GM12878 (cell line): ENCODE measurements around the gene ATP5F1A. TPM values are rescaled to one million over a fixed set of nuclear protein-coding genes. Genes with fewer than 3 reads are reported as not detected.

Experiments
- ATAC-seq: fragments of 200-7000 bp; cut with Tn5 transposase; 3 replicates; pipeline ENCODE4 v1.9.1; 2020; ENCODE audit warnings: mild to moderate bottlenecking, moderate library complexity
- BruUV-seq: library from RNA; stranded (reverse); fragments of 400-500 nt; replicated peaks from 2 replicates; lab custom pipeline; 2021; lab: Mats Ljungman, UMichigan
- CTCF ChIA-PET: fragments of 300-600 bp; sonication (Branson Sonifier 250); formaldehyde crosslinking; extraction: SDS; loops from one replicate; lab custom pipeline; 2021; ENCODE audit warnings: inconsistent platforms; lab: Yijun Ruan, JAX
- POLR2A ChIA-PET: fragments of 350-600 bp; formaldehyde crosslinking; extraction: SDS; loops from one replicate; lab custom pipeline; 2021; ENCODE audit warnings: inconsistent platforms; lab: Charles Lee
- RAD21 ChIA-PET: fragments of 300-600 bp; sonication (Branson Sonifier 250); formaldehyde crosslinking; loops from one replicate; lab custom pipeline; 2023; ENCODE audit warnings: antibody characterized with exemption; ENCODE audit not compliant: unreplicated experiment; lab: Charles Lee
- SMC1A ChIA-PET: fragments of 300-600 bp; sonication (Branson Sonifier 250); formaldehyde crosslinking; loops from one replicate; lab custom pipeline; 2023; ENCODE audit not compliant: unreplicated experiment, uncharacterized antibody; lab: Charles Lee
- DNase-seq: peaks from one replicate; pipeline ENCODE4 v3.0.0-alpha.2; 2011; ENCODE audit warnings: low read depth, low spot score
- FAIRE-seq: peaks from 3 replicates; lab custom pipeline; 2011; peaks lifted over from hg19 to GRCh38; lab: Jason Lieb, UNC
- H2AFZ ChIP-seq: 2 replicates; pipeline ENCODE4 v1.6.0; 2011; ENCODE audit warnings: low read depth, low read length, control low read depth; ENCODE audit not compliant: control insufficient read depth
- H3K27ac ChIP-seq: 2 replicates; pipeline ENCODE4 v1.5.1; 2011; ENCODE audit warnings: control low read depth; ENCODE audit not compliant: control insufficient read depth, insufficient read depth
- H3K27me3 ChIP-seq, 2 experiments: replicated peaks in 1 of 2; 2 replicates each; pipeline versions ENCODE4 v1.6.0 to v1.6.1; 2011; ENCODE audit warnings: low read length in 1 of 2; ENCODE audit not compliant: control insufficient read depth in 2 of 2, insufficient read depth in 2 of 2
- H3K36me3 ChIP-seq, 2 experiments: 2 replicates each; pipeline ENCODE4 v1.5.1; 2011; ENCODE audit warnings: low read length in 1 of 2; ENCODE audit not compliant: control insufficient read depth in 2 of 2, insufficient read depth in 2 of 2
- H3K4me1 ChIP-seq: 2 replicates; pipeline ENCODE4 v1.6.1; 2011; ENCODE audit warnings: mild to moderate bottlenecking, low read length, moderate library complexity, mixed read lengths; ENCODE audit not compliant: control insufficient read depth, insufficient read depth
- H3K4me2 ChIP-seq: 2 replicates; pipeline ENCODE4 v1.6.0; 2011; ENCODE audit warnings: control low read depth; ENCODE audit not compliant: control insufficient read depth, insufficient read depth
- H3K4me3 ChIP-seq: fragments of 200-600 bp; sonication (generic); 2 replicates; pipeline ENCODE4 v1.5.1; 2016
- H3K79me2 ChIP-seq: 2 replicates; pipeline ENCODE4 v1.6.0; 2011; ENCODE audit warnings: low read length; ENCODE audit not compliant: control insufficient read depth, insufficient read depth
- H3K9ac ChIP-seq: 2 replicates; pipeline ENCODE4 v1.8.0; 2011; ENCODE audit warnings: low read length, control low read depth, mixed read lengths; ENCODE audit not compliant: control insufficient read depth, insufficient read depth
- H3K9me3 ChIP-seq: replicated peaks from 3 replicates; pipeline ENCODE4 v1.5.1; 2011; ENCODE audit warnings: mild to moderate bottlenecking, low read length; ENCODE audit not compliant: control insufficient read depth, insufficient read depth
- H4K20me1 ChIP-seq: 2 replicates; pipeline ENCODE4 v1.6.0; 2011; ENCODE audit not compliant: control insufficient read depth, insufficient read depth
- CBX3 ChIP-seq: fragments of 200-600 bp; sonication (generic); IDR thresholded peaks from 2 replicates; pipeline ENCODE4 v1.6.1; 2016; ENCODE audit warnings: low read depth, borderline replicate concordance
- CHD1 ChIP-seq: IDR thresholded peaks from 2 replicates; pipeline ENCODE4 v1.6.1; 2012; ENCODE audit warnings: low read depth, low read length, improper control_type of control experiment
- EED ChIP-seq: sonication (generic); IDR thresholded peaks from 2 replicates; pipeline ENCODE4 v1.6.1; 2016; ENCODE audit warnings: antibody characterized with exemption, low read depth
- RUNX3 ChIP-seq: IDR thresholded peaks from 2 replicates; pipeline ENCODE4 v1.6.1; 2012; ENCODE audit warnings: low read length, inconsistent platforms
- WGBS: methylation state at CpG from one replicate; pipeline ENCODE4 v1.1.6; 2016; ENCODE audit warnings: low lambda C conversion rate; ENCODE audit not compliant: insufficient replicate concordance, insufficient coverage; ENCODE audit errors: missing lambda C conversion rate; 5-methylcytosine and 5-hydroxymethylcytosine counted together
- in situ Hi-C: fragments of 300-500 bp; cut with MboI; formaldehyde crosslinking; loops from 9 replicates; pipeline ENCODE4 v1.14.3; 2018; ENCODE audit warnings: mixed read lengths
- intact Hi-C: fragments of 100-400 bp; cut with micrococcal nuclease; formaldehyde crosslinking; loops from one replicate; pipeline ENCODE4 v1.14.2; 2022; ENCODE audit not compliant: unreplicated experiment
- polyA plus RNA-seq, 11 experiments: library from polyadenylated mRNA; depleted of rRNA in 4 of 11; unstranded in 6 of 11; stranded (reverse) in 5 of 11; fragments of >200 nt; fragmentation: Nextera tagmentation in 4 of 11; fragmentation: Illumina TruSeq in 1 of 11; extraction: Ambion mirVana in 4 of 11; extraction: Trizol in 1 of 11; gene quantifications; 1 replicate in 1 of 11; 2 replicates in 10 of 11; pipeline versions ENCODE4 v1.2.1 to v1.2.3, GENCODE V29; 2011 to 2016; ENCODE audit warnings: inconsistent platforms in 2 of 11, missing spikeins in 2 of 11, low read depth in 1 of 11
- total RNA-seq, 4 experiments: library from RNA; depleted of rRNA in 3 of 4; stranded (reverse); fragments of >200 nt in 3 of 4; fragmentation: Illumina TruSeq in 1 of 4; extraction: Trizol in 1 of 4; gene quantifications; 2 replicates each; pipeline versions ENCODE4 v1.2.1 to v1.2.3, GENCODE V29; 2013 to 2021

Gene ATP5F1A
- total and polyA plus RNA-seq, 10 of the 15 experiments (the other 5 are each of a cell fraction or from before 2014, with no cell fraction given) = 592 to 1,161 (median 723) TPM

DNA sequence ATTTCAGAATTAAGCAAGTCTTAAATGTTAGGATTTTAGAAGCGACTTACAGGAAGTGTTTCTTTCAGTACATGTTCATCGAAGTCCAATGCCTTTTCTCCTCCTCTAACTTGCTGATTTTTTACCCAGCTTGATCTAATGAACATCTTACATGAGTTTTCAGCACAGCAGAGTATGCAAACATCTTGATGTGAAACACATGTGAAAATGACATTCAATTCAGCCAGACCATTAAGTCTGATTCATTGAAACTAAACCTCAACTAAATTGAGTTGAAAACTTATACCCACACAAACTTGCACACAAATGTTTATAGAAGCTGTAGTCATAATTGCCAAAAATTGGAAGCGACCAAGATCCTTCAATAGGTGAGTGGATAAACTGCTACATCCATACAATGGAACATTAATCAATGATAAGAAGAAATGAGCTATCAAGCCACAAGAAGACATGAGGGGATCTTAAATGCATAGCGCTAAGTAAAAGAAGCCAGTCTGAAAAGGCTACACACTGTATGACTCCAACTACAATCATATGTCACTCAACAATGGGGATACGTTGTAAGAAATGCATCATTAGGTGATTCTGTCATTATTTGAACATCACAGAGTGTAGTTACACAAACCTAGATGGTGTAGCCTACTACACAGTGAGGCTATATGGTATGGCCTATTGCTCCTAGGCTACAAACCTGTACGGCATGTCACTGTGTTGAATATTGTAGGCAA, 44.6 kb downstream of the ATP5F1A start:
- FAIRE-seq (no peak), DNase-seq (no peak), ATAC-seq (no peak)

GRCh38 chr18:46051731-46052461, 46.2 kb downstream of the ATP5F1A start:
- Histone ChIP-seq H3K36me3 (no peaks in the 10 kb centered on the region), H3K4me2 (no peak overlapping the region)
- POLR2A ChIA-PET = no interaction called here
- no TSS peak for BruUV-seq
- FAIRE-seq = peak; percentile 35
- 57% methylated on average over 6 of the region's 6 CpGs for WGBS
- TF ChIP-seq EED = peak; percentile 49; the same call in 1 of the 2 replicates
- TF ChIP-seq CBX3 = no peak
- TF ChIP-seq, all 136 proteins: peak for 1
- intact Hi-C loops (no loop called here), in situ Hi-C loops (no loop called here)
- no peak for DNase-seq
- Histone ChIP-seq H3K79me2 (no peaks in the 10 kb centered on the region; the same call in 1 of the 2 replicates), H3K27me3 (no peaks in the 10 kb centered on the region), H3K4me1 (peaks cover 11% of the 10 kb centered on the region), H3K4me3 (no peak overlapping the region), H3K9me3 (no peaks in the 10 kb centered on the region), H3K27ac (no peak overlapping the region), H4K20me1 (no peaks in the 10 kb centered on the region), H2AFZ (no peak overlapping the region), H3K9ac (no peak overlapping the region)
- SMC1A ChIA-PET = no interaction called here
- CTCF ChIA-PET = no interaction called here
- ATAC-seq = no peak
- RAD21 ChIA-PET = no interaction called here

More for the DNA sequence above, 44.6 kb downstream of the ATP5F1A start:
- Histone ChIP-seq H3K79me2 (no peaks in the 10 kb centered on the region; the same call in 1 of the 2 replicates), H3K27me3 (no peaks in the 10 kb centered on the region), H3K9ac (no peak overlapping the region), H3K27ac (no peak overlapping the region), H3K4me2 (no peak overlapping the region), H3K36me3 (no peaks in the 10 kb centered on the region), H3K9me3 (no peaks in the 10 kb centered on the region), H3K4me3 (no peak overlapping the region), H3K4me1 (peaks cover 11% of the 10 kb centered on the region), H4K20me1 (no peaks in the 10 kb centered on the region), H2AFZ (no peak overlapping the region)
- BruUV-seq = no TSS peak
- intact Hi-C loops = no loop called here
- ChIA-PET CTCF (interaction anchor here (2.7 kb wide), 1 partner anchor 20 kb away, joined by 18 read pairs; no protein-coding TSS in a partner anchor), POLR2A (interaction anchor here (0.5 kb wide), 1 partner anchor 44 kb away, joined by 4 read pairs; no protein-coding TSS in a partner anchor), RAD21 (interaction anchor here (1.5 kb wide), 1 partner anchor 20 kb away, joined by 3 read pairs; no protein-coding TSS in a partner anchor), SMC1A (interaction anchor here (1.1 to 2.5 kb wide), 5 partner anchors 14 to 90 kb away, joined by 3 to 13 read pairs (median 5); no protein-coding TSS in a partner anchor)
- TF ChIP-seq CHD1 = no peak
- TF ChIP-seq RUNX3 = 0 out of 2 replicates have a peak, but pooled peaks have one; percentile 14
- 47% methylated on average over 6 of the region's 6 CpGs for WGBS
- in situ Hi-C loops = no loop called here
